PC-9 (cell line): Measurements from ENCODE around the gene GNAI1.

Experiments
- CTCF ChIP-seq: fragments of 200-600 bp; sonication (generic); conservative IDR thresholded peaks from 2 replicates; pipeline ENCODE4 v1.6.1; 2017; ENCODE audit warnings: mixed run types, antibody characterized with exemption, mild to moderate bottlenecking, moderate library complexity
- EZH2 ChIP-seq: fragments of 200-600 bp; sonication (generic); IDR thresholded peaks from 2 replicates; pipeline ENCODE4 v1.8.0; 2017; ENCODE audit warnings: antibody characterized with exemption, low read depth

GRCh38 chr7:80183900-80184685 is 49.5 kb downstream of the GNAI1 start:
- TF ChIP-seq CTCF (no peak), EZH2 (no peak)
